NCI-H1048 (cell line): ENCODE data around the gene ZNF182.
"Not testable (repeated sequence)": the region's sequence is repeated elsewhere in the genome, so short reads cannot be mapped to it uniquely, and the experiment has no call there.

Experiments used
- DNase-seq: peaks from one replicate; lab custom pipeline; 2025; lab: John Stamatoyannopoulos, UW

Gene ZNF182

GRCh38 chrX:48003758-48004457, at the start of gene ZNF182:
Gene ZNF182 (minus strand): TSS chrX:48003989. CDS start chrX:48002609, 1,380 bp downstream.
- DNase-seq = no peak

- no peak for DNase-seq
Observed at GRCh38 chrX:48046846-48047245, 43.1 kb upstream of the ZNF182 start.

GRCh38 chrX:48045410-48046311, 41.9 kb upstream of the ZNF182 start:
- DNase-seq = no peak

- DNase-seq = no peak
Observed at GRCh38 chrX:48043056-48043455, 39.3 kb upstream of the ZNF182 start.

- DNase-seq = no peak
Observed at GRCh38 chrX:48035891-48036290, 32.1 kb upstream of the ZNF182 start.

GRCh38 chrX:48030641-48031173, 26.9 kb upstream of the ZNF182 start:
- DNase-seq = not testable (repeated sequence)

- DNase-seq = no peak
Observed at GRCh38 chrX:48030237-48030636, 26.4 kb upstream of the ZNF182 start.

- DNase-seq = no peak
Observed at GRCh38 chrX:48028091-48028490, 24.3 kb upstream of the ZNF182 start.

- DNase-seq = not testable (repeated sequence)
Observed at GRCh38 chrX:48027545-48027944, 23.8 kb upstream of the ZNF182 start.

- DNase-seq = no peak
Observed at GRCh38 chrX:48025561-48025960, 21.8 kb upstream of the ZNF182 start.

- DNase-seq = no peak
Observed at GRCh38 chrX:48022738-48023137, 18.9 kb upstream of the ZNF182 start.

- DNase-seq = no peak
Observed at GRCh38 chrX:48022100-48022499, 18.3 kb upstream of the ZNF182 start.

GRCh38 chrX:48021026-48021900, 17.5 kb upstream of the ZNF182 start:
- no peak for DNase-seq

GRCh38 chrX:48020472-48020871, 16.7 kb upstream of the ZNF182 start:
- not testable (repeated sequence) for DNase-seq

GRCh38 chrX:48019892-48020291, 16.1 kb upstream of the ZNF182 start:
- DNase-seq = not testable (repeated sequence)

GRCh38 chrX:48016583-48017310, 13.0 kb upstream of the ZNF182 start:
- DNase-seq = not testable (repeated sequence)

GRCh38 chrX:48009445-48009960, 5.7 kb upstream of the ZNF182 start:
- not testable (repeated sequence) for DNase-seq

GRCh38 chrX:48006688-48007087, 2.9 kb upstream of the ZNF182 start, which contains the start of gene SPACA5:
Gene SPACA5 (plus strand): TSS chrX:48006988. CDS start chrX:48007803, 815 bp downstream.
- not testable (repeated sequence) for DNase-seq

- no peak for DNase-seq
Observed at GRCh38 chrX:48003367-48003757, 427 bp downstream of the ZNF182 start.

- DNase-seq = no peak
Observed at GRCh38 chrX:48002929-48003328, 860 bp downstream of the ZNF182 start.

GRCh38 chrX:48002319-48002718, 1.5 kb downstream of the ZNF182 start:
- DNase-seq = no peak
